DMS 273 (cell line): Measurements from ENCODE around the gene HS3ST3B1.

Experiments used
- DNase-seq: peaks from one replicate; lab custom pipeline; 2025; ENCODE audit not compliant: unreplicated experiment; lab: John Stamatoyannopoulos, UW

HS3ST3B1 gene

GRCh38 chr17:14303343-14304221, 2.7 kb downstream of the HS3ST3B1 start:
- DNase-seq: peak; percentile 14

- no peak for DNase-seq
These were observed 3.4 kb downstream of the HS3ST3B1 start for GRCh38 chr17:14304222-14304772.

- no peak for DNase-seq
These were observed 4.1 kb downstream of the HS3ST3B1 start for GRCh38 chr17:14304773-14305517.

- DNase-seq: no peak
These were observed 5.1 kb downstream of the HS3ST3B1 start for GRCh38 chr17:14305785-14306496.

- no peak for DNase-seq
These were observed 5.7 kb downstream of the HS3ST3B1 start for GRCh38 chr17:14306596-14306995.

GRCh38 chr17:14307560-14308024, 6.7 kb downstream of the HS3ST3B1 start:
- DNase-seq: no peak

DNA sequence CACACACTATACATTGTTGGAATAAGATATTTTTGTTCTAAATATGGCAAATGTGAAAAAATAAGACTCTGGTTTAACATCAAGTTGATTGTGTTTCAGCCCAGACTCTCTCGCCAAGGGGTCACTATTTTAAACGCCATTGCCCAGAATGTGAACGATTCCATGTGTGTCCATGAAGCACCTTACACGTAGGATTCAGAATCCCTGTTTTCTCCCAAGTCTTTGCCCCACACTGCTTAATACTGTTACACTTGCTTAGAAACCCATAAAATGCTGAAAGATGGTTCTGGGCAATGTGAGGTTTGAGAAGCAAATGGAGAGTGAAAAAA, 7.7 kb downstream of the HS3ST3B1 start:
- no peak for DNase-seq

DNA sequence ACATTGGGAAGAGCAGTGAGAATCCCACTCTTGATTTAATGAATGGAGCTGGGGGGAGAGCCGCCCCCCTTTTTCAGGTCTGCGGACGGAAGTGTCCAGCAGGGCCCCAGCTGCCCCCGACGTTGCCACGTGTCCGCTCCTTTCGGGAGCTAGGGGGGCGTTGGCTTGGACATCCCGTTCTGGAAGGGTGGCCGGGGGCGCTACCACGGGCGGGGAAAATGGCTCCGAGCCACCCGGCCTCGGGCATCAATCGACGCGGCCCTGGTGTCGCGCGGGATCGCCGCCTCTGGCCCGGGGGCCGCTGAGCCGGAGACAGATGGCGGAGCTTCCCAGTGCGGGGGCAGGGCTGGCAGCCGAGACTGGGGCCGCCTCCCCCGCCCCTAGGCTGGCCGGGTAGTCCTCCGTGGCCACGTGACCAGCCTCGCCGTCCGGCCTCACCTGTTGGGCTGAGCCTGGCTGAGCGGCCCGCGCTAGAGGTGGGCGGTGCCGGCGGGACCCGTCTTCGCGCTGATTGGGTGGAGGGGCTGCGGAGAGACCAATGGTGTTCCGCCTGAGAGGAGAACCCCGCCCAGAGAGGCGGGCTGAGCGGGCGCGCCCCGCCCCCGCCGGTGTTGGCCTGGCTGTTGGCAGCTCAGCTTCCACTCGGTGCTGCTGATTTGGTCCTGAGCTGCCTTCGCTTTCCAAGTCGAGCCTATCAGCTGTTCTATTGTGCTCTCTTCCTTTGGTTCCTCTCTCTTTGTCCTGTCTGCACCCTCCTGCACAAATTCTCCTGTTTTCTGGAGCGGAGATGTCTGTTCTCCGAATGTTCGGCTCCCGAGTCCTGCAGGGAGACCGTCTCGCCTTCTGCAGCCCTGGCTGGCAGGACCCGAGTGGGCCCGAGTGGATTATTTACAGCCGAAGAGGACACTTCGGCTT, 8.3 kb downstream of the HS3ST3B1 start:
- peak; percentile 90 for DNase-seq

DNA sequence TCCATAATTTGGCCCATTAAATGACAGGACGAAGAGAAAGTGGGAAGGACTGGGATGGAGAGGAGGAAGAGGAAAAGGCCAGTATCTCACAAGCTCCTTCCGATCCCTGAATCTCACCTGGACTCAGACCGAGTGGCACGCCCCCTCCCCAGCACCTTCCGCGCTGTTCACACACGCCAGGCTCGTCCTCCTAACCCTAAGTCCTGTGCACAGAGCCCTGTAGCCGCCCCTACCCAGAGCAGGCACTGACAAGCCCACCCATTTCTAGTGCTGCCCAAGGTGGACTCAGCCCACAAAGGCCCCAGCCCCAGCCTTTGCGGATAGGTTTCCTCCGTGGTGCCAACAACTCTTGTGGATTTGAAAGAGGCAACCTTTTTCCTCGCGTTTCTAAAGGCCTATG, 9.2 kb downstream of the HS3ST3B1 start:
- no peak for DNase-seq

DNA sequence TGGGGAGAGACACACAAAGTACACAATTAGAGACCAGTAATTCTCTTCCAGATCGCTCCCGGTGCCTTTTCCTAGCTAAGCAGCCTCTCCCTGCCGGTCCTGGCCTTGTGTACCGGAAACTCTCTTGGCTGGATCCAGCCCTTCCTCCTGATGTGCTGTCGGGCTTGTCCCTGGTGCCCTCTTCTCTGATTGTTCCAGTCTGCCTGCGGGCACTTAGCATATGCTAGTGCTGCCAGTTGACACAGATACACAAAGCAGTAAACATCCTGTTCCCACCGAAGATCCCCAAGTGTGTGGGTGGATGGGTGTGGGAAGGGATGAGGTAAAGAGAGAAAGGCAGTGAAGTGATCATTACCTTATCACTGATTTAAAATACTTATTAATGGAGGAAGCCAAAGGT, 9.7 kb downstream of the HS3ST3B1 start:
- no peak for DNase-seq

DNA sequence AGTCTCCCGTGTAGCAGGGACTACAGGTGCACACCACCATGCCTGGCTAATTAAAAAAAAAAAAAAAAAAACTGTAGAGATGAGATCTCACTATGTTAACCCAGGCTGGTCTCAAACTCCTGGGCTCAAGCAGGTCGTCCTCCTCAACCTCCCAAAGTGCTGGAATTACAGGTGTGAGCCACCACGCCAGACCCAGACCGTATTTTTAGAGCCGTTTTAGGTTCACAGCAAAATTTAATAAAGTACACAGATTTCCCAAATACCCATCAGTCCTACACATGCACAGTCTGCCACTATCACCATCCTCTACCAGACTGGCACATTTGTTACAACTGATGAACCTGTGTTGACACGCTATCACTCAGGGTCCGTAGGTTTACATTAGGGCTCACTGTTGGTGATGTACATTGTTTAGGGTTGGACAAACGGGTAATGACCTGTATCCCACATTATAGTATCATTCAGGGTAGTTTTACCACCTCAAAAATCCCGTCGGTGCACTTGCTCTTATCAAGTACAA, 10.4 kb downstream of the HS3ST3B1 start:
- no peak for DNase-seq

GRCh38 chr17:14311981-14312380, 11.1 kb downstream of the HS3ST3B1 start:
- DNase-seq: no peak

DNA sequence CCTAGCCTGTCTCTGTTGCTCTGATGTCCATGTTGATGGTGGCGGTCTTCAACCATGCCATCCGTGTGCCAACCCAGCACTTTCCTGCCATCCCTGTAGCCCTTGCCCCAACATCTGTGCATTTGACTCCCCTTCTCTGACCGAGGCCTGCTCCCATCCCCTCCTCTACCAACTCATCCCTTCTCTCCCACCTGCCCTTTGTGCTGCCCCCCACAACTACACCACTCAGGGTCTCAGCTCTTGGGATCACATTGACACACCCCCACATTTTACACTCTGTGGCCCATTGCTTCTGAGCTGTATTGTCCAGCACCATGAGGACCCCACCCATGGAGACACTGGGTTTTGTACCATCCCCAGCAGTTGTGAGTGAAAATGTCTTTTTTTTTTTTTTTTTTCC, 11.6 kb downstream of the HS3ST3B1 start:
- DNase-seq: no peak

DNA sequence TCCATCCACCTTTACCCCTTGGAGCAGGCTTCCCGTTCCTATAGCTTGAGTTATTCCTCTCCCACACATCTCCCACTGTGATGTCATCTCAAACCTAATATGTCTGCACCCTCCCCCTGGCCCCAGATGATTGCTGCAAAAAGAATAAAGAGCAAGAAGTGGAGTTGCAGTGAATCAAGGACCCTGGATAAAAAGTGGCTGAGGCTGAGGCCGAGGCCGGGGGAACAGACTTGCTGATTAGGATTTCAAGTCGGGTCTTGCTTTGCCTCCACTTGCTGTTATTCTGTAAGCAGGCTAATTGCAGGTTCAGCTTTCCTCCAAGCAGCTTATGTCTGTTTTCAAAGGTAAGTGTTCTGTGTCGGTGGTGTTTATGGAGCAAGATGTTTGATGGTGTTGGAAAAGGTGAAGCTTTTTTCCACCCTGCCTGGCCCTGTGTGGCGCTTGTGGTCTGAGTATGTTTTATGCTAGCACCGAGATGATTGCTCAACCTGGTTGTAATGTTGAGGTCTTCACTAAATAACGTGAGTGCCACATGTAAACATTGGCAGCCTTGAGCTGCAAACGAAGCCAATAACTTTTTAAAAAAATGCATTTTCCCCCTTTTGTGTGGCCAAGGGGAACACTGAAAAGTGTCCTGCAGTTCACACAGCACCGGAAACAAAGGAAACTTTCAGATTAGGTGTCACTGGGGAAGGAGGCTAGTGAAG, 15.4 kb downstream of the HS3ST3B1 start:
- DNase-seq: no peak

GRCh38 chr17:14317383-14317782, 16.5 kb downstream of the HS3ST3B1 start:
- no peak for DNase-seq

DNA sequence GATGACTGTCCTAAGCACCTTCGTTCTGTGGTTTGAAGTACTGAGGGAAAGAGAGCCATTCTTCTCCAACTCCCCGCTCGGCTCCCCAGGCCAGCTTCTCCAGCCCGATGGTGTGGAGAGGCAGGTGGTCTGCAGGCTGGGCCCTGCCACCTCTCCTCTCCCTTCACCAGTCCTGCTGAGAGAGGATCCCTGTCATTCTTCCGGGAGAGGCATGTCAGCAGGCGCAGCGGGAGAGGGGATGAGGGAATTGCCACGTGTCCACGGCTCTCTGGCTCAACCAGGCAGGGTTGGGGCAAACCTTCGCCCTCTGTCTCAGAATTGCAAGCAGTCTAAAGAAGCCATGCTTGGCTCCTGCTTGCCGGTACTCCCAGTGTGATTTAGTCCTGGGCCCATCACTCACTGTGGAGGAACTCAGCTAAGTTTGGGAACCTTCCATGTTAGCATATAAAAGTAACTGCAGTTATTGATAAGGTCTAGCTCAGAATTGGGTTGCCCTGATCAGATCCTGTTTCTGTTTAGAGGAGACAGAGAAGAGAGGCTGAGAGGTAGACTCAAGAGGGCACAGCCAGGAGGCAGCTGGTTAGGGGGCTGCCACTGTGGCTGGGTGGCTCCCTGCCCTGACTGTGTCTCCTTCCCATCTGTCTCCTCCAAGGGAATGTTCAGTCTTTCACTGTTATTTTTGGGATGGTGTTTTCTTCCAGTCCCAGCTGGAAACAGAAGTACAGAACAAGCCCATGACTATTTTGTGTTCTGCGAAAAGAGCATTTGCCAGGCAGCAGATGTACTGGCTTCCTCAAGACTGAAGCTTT, 17.4 kb downstream of the HS3ST3B1 start:
- DNase-seq: no peak

GRCh38 chr17:14318918-14319205, 18.0 kb downstream of the HS3ST3B1 start:
- no peak for DNase-seq

DNA sequence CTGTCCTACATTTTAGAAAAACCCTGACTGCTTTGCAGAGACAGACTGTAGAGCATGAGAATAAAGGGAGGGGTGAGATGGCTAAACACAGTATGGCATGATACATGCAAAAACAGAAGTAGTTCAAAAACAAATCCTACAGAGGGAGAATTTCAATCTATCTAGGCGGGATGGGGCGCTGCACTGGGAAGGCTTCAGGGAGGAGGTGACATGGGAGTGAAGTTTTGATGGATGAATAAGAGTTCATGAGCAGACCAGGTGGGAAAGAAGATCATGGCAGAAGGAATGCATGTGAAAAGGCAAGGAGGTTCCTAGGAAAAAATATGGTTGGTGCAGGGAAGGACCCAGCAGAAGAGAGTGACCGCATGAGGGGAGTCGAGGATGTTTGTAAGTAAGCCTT, 19.2 kb downstream of the HS3ST3B1 start:
- no peak for DNase-seq
